GM19467 (cell line): Measurements from ENCODE around the gene ERICH6.

Experiments
- ATAC-seq: cut with Tn5 transposase; IDR thresholded peaks from one replicate; pipeline ENCODE4 v1.9.1; 2021; ENCODE audit warnings: mild to moderate bottlenecking, moderate library complexity; ENCODE audit not compliant: unreplicated experiment

ERICH6 gene

DNA sequence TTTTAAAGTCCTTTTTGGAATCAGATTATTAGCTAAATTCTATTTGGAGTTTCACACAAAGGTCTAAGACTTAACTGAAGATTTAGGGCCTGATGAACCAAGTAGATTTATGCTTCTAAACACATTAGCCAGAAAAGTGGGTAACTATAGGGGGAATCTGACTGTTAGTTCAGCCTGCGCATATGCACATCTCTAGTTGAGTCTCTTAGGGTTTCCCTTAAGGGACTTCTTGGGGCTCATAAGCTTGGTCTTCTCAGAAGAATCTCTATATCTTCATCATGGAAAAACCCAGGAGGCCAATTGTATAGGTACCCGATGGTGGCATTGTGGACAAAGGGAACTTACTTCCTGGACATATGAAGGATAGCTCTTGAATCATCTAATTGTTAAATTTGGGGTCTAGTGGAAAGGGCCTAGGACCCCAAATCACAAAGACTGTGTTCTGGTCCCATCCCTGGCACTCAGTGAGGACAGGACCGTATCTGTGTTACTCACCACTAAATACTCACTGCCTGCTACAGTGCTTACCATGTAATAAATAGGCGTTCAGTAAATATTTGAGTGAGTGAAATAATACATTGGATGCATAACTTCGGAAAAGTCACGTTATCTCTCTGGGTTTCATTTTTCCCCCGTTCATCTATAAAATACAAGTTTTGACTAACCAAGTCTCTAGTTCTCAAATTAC is 83.6 kb downstream of the ERICH6 start:
- no peak for ATAC-seq

- ATAC-seq = no peak
Observed at GRCh38 chr3:150613709-150614480, 89.8 kb downstream of the ERICH6 start.

DNA sequence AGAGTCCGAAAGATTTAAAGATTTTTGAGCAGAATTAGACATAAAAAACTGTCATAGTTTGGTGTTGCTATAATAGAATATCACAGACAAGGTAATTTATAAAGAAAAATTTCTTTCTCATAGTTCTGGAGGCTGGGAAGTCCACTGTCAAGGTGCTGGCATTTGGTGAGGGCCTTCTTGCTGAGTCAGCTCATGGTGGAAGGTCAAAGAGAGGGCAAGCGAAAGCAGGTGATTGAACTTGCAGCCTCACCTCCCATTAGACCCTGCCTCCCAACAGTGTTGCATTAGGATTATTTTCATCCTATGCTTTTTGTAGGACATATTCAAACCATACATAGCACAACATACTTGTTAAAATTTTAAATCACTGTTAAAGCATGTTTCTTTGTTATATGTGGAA is 90.7 kb downstream of the ERICH6 start:
- no peak for ATAC-seq

DNA sequence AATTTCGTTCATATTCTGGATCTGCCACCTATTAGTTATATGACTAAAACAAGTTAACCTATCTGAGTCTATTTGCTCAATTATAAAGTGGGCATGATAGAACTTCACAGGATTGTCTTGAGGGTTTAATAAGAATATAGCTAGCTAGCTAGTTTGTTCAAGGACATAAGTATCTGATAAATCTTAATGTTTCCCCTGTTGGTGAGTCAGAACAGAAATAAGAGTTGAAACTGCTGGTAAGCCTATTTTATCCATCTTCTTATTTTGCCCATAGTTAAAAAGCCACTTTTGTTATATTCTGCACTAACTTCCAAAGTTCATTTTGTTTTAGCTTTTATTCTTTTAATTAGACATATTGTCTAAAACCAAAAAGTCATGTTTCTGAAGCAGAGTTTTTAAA is 91.2 kb downstream of the ERICH6 start:
- ATAC-seq = no peak

- ATAC-seq = no peak
Observed at GRCh38 chr3:150611666-150612065, 92.1 kb downstream of the ERICH6 start.

DNA sequence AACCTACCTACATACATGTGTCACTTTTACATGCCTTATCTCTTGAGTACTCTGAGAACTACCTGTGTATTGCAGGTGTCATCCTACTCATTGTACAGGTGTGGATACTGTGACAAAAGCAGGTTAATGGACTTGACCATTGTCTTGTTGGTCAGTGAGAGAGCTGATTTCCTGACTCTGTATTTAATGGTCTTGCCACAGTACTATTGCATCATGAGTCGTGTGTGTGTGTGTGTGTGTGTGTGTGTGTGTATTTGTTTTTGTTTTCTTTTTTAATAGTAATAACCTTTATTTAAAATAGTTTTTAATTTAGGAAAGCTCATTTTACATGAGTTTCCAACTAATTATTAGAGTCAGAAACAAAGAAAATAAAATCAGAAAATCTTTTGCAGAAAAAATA is 92.9 kb downstream of the ERICH6 start:
- ATAC-seq = no peak

DNA sequence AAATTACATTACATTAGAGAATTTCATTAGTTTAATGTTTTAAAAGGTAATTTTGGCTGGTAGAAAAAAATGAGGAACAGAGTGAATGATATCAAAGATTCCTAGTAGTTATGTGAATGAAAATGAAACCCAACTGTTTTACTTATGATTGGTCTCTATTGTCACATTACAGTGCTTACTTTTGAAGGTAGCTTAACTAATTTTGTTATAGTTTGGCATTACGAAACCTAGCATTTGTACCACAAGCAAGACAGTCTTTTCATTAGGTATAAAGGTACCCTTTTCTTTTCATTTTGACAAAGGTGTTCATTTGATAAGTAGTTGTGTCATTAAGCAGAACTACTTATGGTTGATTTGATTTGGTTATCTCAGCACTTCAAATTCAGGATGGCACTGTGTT is 93.7 kb downstream of the ERICH6 start:
- ATAC-seq = no peak
